H9 (cell line): ENCODE results near the gene TRPV4. TPM values are rescaled to one million over a fixed set of nuclear protein-coding genes. Genes with fewer than 3 reads are reported as not detected.

Source experiments
- DNase-seq: peaks from one replicate; pipeline ENCODE4 v3.0.0-alpha.2; 2017
- H2AFZ ChIP-seq: one replicate; pipeline ENCODE4 v1.6.1; 2013; ENCODE audit warnings: mild to moderate bottlenecking, low read length, control low read depth, moderate library complexity
- H2AK5ac ChIP-seq: 2 replicates; pipeline ENCODE4 v1.6.1; 2013; ENCODE audit warnings: low read length, control low read depth, mixed read lengths; ENCODE audit not compliant: insufficient read length
- H2BK120ac ChIP-seq: one replicate; pipeline ENCODE4 v1.6.1; 2013; ENCODE audit warnings: low read depth, mild to moderate bottlenecking, low read length, control low read depth, inconsistent platforms; ENCODE audit not compliant: poor library complexity, severe bottlenecking
- H2BK12ac ChIP-seq: 2 replicates; pipeline ENCODE4 v1.6.1; 2013; ENCODE audit warnings: low read length, control low read depth, mixed read lengths, low read depth; ENCODE audit not compliant: insufficient read length
- H2BK15ac ChIP-seq: 2 replicates; pipeline ENCODE4 v1.6.1; 2013; ENCODE audit warnings: low read depth, low read length, control low read depth
- H2BK20ac ChIP-seq: one replicate; pipeline ENCODE4 v1.6.1; 2013; ENCODE audit warnings: low read depth, mild to moderate bottlenecking, low read length, control low read depth, inconsistent platforms; ENCODE audit not compliant: poor library complexity, severe bottlenecking
- H2BK5ac ChIP-seq: 2 replicates; pipeline ENCODE4 v1.6.1; 2013; ENCODE audit warnings: low read length, control low read depth, mixed read lengths; ENCODE audit not compliant: insufficient read length
- H3K14ac ChIP-seq: 2 replicates; pipeline ENCODE4 v1.6.1; 2013; ENCODE audit warnings: low read length, control low read depth; ENCODE audit not compliant: insufficient read depth
- H3K18ac ChIP-seq: 2 replicates; pipeline ENCODE4 v1.6.1; 2013; ENCODE audit warnings: low read depth, mild to moderate bottlenecking, mixed read lengths, low read length, control low read depth; ENCODE audit not compliant: insufficient read length
- H3K23ac ChIP-seq: 2 replicates; pipeline ENCODE4 v1.6.1; 2013; ENCODE audit warnings: low read length, control low read depth, mixed read lengths, low read depth; ENCODE audit not compliant: insufficient read length
- H3K23me2 ChIP-seq: 2 replicates; pipeline ENCODE4 v1.6.1; 2013; ENCODE audit warnings: low read depth, mild to moderate bottlenecking, mixed read lengths, low read length, control low read depth; ENCODE audit not compliant: insufficient read length, poor library complexity, severe bottlenecking
- H3K27ac ChIP-seq: 2 replicates; pipeline ENCODE4 v1.5.1; 2013; ENCODE audit warnings: low read length, control low read depth, mixed read lengths, low read depth; ENCODE audit not compliant: insufficient read length
- H3K27me3 ChIP-seq: 2 replicates; pipeline ENCODE4 v1.6.1; 2013; ENCODE audit warnings: low read length, control low read depth, inconsistent platforms; ENCODE audit not compliant: insufficient read depth
- H3K4ac ChIP-seq: 2 replicates; pipeline ENCODE4 v1.6.1; 2013; ENCODE audit warnings: low read depth, mild to moderate bottlenecking, control low read depth, inconsistent platforms, low read length, moderate library complexity
- H3K4me1 ChIP-seq: 2 replicates; pipeline ENCODE4 v1.6.1; 2013; ENCODE audit warnings: low read length, control low read depth, inconsistent platforms; ENCODE audit not compliant: insufficient read depth
- H3K4me2 ChIP-seq: 2 replicates; pipeline ENCODE4 v1.6.1; 2013; ENCODE audit warnings: low read length, control low read depth, mixed read lengths; ENCODE audit not compliant: insufficient read length, insufficient read depth
- H3K56ac ChIP-seq: 2 replicates; pipeline ENCODE4 v1.6.1; 2013; ENCODE audit warnings: low read depth, mild to moderate bottlenecking, mixed read lengths, low read length, control low read depth; ENCODE audit not compliant: insufficient read length
- H3K79me1 ChIP-seq: 2 replicates; pipeline ENCODE4 v1.6.1; 2013; ENCODE audit warnings: low read depth, mild to moderate bottlenecking, moderate library complexity, low read length, control low read depth, inconsistent platforms; ENCODE audit not compliant: insufficient read depth, poor library complexity, severe bottlenecking
- H3K79me2 ChIP-seq: 2 replicates; pipeline ENCODE4 v1.6.1; 2013; ENCODE audit warnings: low read length, control low read depth, inconsistent platforms; ENCODE audit not compliant: insufficient read depth
- H3K9ac ChIP-seq: 2 replicates; pipeline ENCODE4 v1.6.1; 2013; ENCODE audit warnings: low read length, control low read depth, mixed read lengths; ENCODE audit not compliant: insufficient read length; ENCODE audit errors: extremely low read depth
- H3K9me3 ChIP-seq: one replicate; pipeline ENCODE4 v1.6.1; 2013; ENCODE audit warnings: low read depth, low read length, inconsistent platforms; ENCODE audit not compliant: control insufficient read depth
- H3T11ph ChIP-seq: one replicate; pipeline ENCODE4 v1.6.1; 2013; ENCODE audit warnings: mild to moderate bottlenecking, low read length, control low read depth, inconsistent platforms
- H4K20me1 ChIP-seq: one replicate; pipeline ENCODE4 v1.6.1; 2013; ENCODE audit not compliant: control insufficient read depth, insufficient read length, insufficient read depth
- H4K5ac ChIP-seq: 2 replicates; pipeline ENCODE4 v1.6.1; 2013; ENCODE audit warnings: low read depth, mild to moderate bottlenecking, mixed read lengths, low read length, control low read depth; ENCODE audit not compliant: insufficient read length
- H4K8ac ChIP-seq: replicated peaks from 2 replicates; pipeline ENCODE4 v1.6.1; 2013; ENCODE audit warnings: low read length, control low read depth, mixed read lengths, low read depth; ENCODE audit not compliant: insufficient read length
- H4K91ac ChIP-seq: 2 replicates; pipeline ENCODE4 v1.6.1; 2013; ENCODE audit warnings: low read depth, mild to moderate bottlenecking, moderate library complexity, mixed read lengths, low read length, control low read depth; ENCODE audit not compliant: insufficient read length
- H3K27ac Mint-ChIP-seq, 3 experiments: 2 replicates in 2 of 3; 3 replicates in 1 of 3; pipeline ENCODE4 v1.8.0; 2020 to 2021; ENCODE audit warnings: mixed read lengths in 3 of 3, mild to moderate bottlenecking in 1 of 3, moderate library complexity in 1 of 3
- H3K27me3 Mint-ChIP-seq: 2 replicates; pipeline ENCODE4 v1.8.0; 2021; ENCODE audit warnings: low read depth, mild to moderate bottlenecking, moderate library complexity, mixed read lengths
- H3K36me3 Mint-ChIP-seq, 3 experiments: 2 replicates in 2 of 3; 3 replicates in 1 of 3; pipeline ENCODE4 v1.8.0; 2020 to 2021; ENCODE audit warnings: low read depth in 3 of 3, mixed read lengths in 3 of 3; ENCODE audit not compliant: insufficient read depth in 1 of 3
- H3K4me1 Mint-ChIP-seq, 2 experiments: 2 replicates each; pipeline ENCODE4 v1.8.0; 2020; ENCODE audit warnings: mixed read lengths in 2 of 2
- H3K4me3 Mint-ChIP-seq, 2 experiments: 2 replicates in 1 of 2; 3 replicates in 1 of 2; pipeline ENCODE4 v1.8.0; 2020 to 2021; ENCODE audit warnings: mild to moderate bottlenecking in 2 of 2, mixed read lengths in 2 of 2, moderate library complexity in 1 of 2
- H3K9me3 Mint-ChIP-seq, 2 experiments: 2 replicates in 1 of 2; 3 replicates in 1 of 2; pipeline ENCODE4 v1.8.0; 2020; ENCODE audit warnings: mild to moderate bottlenecking in 2 of 2, mixed read lengths in 2 of 2, moderate library complexity in 1 of 2
- WGBS: extraction: QIAGEN DNeasy Blood & Tissue Kit; methylation state at CpG from one replicate; pipeline ENCODE4 v1.1.7; 2013; ENCODE audit warnings: missing lambda C conversion rate, low lambda C conversion rate, mixed read lengths; ENCODE audit not compliant: insufficient read length; ENCODE audit errors: extremely low coverage; 5-methylcytosine and 5-hydroxymethylcytosine counted together
- total RNA-seq: library from RNA; stranded (reverse); gene quantifications from 2 replicates; pipeline ENCODE4 v1.2.1, GENCODE V29; 2021
- TF ChIP-seq, protein P1 (sequence below): fragments of 200-600 bp; sonication (generic); conservative IDR thresholded peaks from 3 replicates; pipeline ENCODE4 v1.8.0; 2021; ENCODE audit warnings: antibody characterized with exemption, mild to moderate bottlenecking

Gene TRPV4
- total RNA-seq, 1 experiment from 2014 or later = 4.9 TPM

DNA sequence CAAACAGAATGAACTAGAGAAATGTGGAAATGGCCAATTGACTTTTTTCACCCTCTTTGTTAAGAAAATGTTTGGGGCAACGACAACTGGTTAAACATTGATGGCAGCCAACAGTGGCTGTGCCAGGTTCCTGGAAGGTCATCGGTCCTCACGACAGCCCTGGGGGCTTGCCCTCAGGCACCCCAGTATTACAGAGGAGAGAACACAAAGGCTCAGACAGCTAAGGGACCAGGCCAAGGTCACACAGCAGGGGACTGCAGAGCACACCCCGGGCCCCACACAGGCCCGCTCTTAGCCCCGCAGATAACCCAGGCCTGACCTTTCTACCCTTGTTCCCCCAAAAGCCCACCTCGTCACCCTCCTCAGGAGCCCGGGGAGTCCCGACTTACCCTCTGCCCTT, 1.3 kb downstream of the TRPV4 start:
- Mint-ChIP-seq H3K36me3 (no peaks in the 10 kb centered on the region), H3K4me1 (peaks cover 8 to 13% of the 10 kb centered on the region in 2 experiments; a peak in 3 of 4 replicates), H3K27me3 (peaks cover 2% of the 10 kb centered on the region), H3K9me3 (no peaks in the 10 kb centered on the region; a peak in 1 of 5 replicates), H3K4me3 (no peak overlapping the region), H3K27ac (no peak overlapping the region)
- no peak overlapping the region for H3K9ac ChIP-seq
- H3K23me2 ChIP-seq = no peaks in the 10 kb centered on the region
- no CpG with 5 or more reads among the region's 9 CpGs for WGBS
- H4K91ac ChIP-seq = no peak overlapping the region
- no peaks in the 10 kb centered on the region for H3K27me3 ChIP-seq
- H3K18ac ChIP-seq = no peak overlapping the region
- no peak overlapping the region for H3T11ph ChIP-seq
- H2BK12ac ChIP-seq = no peak overlapping the region
- H2BK120ac ChIP-seq = no peak overlapping the region
- H3K27ac ChIP-seq = no peak overlapping the region
- H3K4me1 ChIP-seq = no peaks in the 10 kb centered on the region
- no peak overlapping the region for H3K4me2 ChIP-seq
- H2BK20ac ChIP-seq = no peak overlapping the region
- TF ChIP-seq, protein P1, sequence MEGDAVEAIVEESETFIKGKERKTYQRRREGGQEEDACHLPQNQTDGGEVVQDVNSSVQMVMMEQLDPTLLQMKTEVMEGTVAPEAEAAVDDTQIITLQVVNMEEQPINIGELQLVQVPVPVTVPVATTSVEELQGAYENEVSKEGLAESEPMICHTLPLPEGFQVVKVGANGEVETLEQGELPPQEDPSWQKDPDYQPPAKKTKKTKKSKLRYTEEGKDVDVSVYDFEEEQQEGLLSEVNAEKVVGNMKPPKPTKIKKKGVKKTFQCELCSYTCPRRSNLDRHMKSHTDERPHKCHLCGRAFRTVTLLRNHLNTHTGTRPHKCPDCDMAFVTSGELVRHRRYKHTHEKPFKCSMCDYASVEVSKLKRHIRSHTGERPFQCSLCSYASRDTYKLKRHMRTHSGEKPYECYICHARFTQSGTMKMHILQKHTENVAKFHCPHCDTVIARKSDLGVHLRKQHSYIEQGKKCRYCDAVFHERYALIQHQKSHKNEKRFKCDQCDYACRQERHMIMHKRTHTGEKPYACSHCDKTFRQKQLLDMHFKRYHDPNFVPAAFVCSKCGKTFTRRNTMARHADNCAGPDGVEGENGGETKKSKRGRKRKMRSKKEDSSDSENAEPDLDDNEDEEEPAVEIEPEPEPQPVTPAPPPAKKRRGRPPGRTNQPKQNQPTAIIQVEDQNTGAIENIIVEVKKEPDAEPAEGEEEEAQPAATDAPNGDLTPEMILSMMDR = no peak
- no peak overlapping the region for H2BK15ac ChIP-seq
- no peaks in the 10 kb centered on the region for H3K79me1 ChIP-seq
- no peak overlapping the region for H3K56ac ChIP-seq
- H2BK5ac ChIP-seq = no peak overlapping the region
- no peak overlapping the region for H3K4ac ChIP-seq
- H4K8ac ChIP-seq = no peak overlapping the region
- no peak overlapping the region for H2AFZ ChIP-seq
- no peaks in the 10 kb centered on the region for H4K20me1 ChIP-seq
- H3K9me3 ChIP-seq = no peaks in the 10 kb centered on the region
- H2AK5ac ChIP-seq = no peak overlapping the region
- DNase-seq = no peak
- H3K23ac ChIP-seq = no peak overlapping the region
- no peak overlapping the region for H4K5ac ChIP-seq
- no peaks in the 10 kb centered on the region for H3K79me2 ChIP-seq
- H3K14ac ChIP-seq = no peak overlapping the region; the same call in 1 of the 2 replicates
